ENCODE data around the gene TNC.
"Not testable (repeated sequence)": the region's sequence is repeated elsewhere in the genome, so short reads cannot be mapped to it uniquely, and the experiment has no call there.

The TNC gene

DNA sequence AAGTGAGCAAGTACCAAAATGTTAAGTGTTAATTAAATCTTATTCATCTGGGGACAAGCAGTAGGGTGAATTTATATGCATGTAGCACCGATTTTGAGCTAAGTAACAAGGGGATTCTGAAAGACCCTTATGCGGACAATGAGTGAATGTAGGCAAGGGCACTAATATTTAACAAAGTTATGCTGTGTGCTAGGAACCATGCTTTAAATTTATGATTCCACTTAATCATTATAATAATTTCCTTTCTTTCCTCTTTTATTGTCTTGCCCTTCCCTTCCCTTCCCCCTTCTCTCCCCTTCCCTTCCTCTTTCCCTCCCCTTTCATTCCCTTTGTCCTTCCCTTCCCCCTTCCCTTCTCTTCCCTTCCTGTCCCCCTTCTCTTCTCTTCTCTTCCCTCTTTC, 25.7 kb upstream of the TNC start:
- DNase-seq (ENCODE audit: low spot score) = no peak
- Mint-ChIP-seq H3K27me3 (ENCODE audit: low read depth) (peaks cover 16% of the 10 kb centered on the region), H3K4me3 (no peak overlapping the region), H3K27ac (no peak overlapping the region), H3K9me3 (peaks cover 9% of the 10 kb centered on the region), H3K4me1 (ENCODE audit: low read depth) (peaks cover 23% of the 10 kb centered on the region), H3K36me3 (ENCODE audit: low read depth) (peaks cover 3% of the 10 kb centered on the region)

DNA sequence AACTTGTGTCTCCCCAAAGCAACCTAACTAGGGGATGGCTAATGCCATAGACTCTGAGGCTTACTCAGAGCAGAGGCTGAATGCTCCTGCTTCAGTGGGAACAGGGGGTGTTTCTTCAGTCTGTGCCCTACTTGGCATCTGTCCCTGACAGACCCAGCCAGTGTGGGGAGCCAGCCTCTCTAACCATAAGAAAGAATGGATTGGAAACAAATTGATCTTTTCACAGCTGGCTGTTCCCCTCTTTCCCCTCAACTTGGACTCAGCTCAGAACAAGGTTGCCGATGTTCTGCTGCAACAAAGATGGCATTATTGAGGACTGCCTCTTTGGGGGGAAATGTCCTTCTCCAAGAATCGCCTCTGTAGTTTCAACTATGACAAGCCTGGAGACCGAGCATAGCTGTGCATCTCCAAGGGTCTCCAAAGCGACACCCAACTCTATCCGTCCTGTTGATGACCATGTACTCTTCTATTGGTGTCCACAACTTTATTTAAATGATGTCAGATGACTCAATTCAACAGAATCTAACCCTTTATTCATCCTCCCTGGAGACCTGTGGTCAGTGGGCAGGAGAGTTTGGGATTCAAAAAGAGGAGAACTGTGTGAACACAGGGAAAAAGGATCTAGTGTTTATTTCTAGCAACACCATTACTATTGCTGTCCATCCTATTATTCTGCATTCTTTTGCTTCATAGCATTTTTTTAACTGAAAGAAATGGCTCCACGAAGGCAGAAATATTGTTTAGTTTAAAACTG, 24.7 kb upstream of the TNC start:
- Mint-ChIP-seq H3K27ac (peak overlapping the region; percentile 29), H3K27me3 (ENCODE audit: low read depth) (peaks cover 16% of the 10 kb centered on the region), H3K36me3 (ENCODE audit: low read depth) (peaks cover 3% of the 10 kb centered on the region), H3K4me3 (peak overlapping the region; percentile 50), H3K9me3 (peaks cover 9% of the 10 kb centered on the region), H3K4me1 (ENCODE audit: low read depth) (peaks cover 23% of the 10 kb centered on the region)
- DNase-seq (ENCODE audit: low spot score) = no peak

GRCh38 chr9:115142090-115142489, 24.1 kb upstream of the TNC start:
- peaks cover 16% of the 10 kb centered on the region for H3K27me3 Mint-ChIP-seq (ENCODE audit: low read depth)

DNA sequence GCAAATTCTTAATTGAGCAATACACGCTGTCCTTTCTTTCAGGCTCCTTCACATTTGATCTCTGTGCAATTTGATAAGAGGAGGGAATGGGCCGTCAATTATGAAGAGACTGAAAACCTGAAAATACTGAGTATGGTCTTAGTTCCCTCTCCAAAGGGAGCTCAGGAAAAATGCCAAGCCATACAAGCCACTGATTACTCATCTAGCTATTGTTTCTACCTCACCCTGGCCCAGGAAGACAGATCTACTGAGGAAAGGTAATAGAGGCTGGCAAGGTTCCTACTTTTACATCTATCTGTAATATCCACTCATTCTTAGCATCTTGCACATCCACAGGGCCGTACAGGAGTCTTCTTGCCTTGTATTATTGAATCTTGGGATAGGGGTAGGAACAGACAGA, 23.7 kb upstream of the TNC start:
- Mint-ChIP-seq H3K27ac (peak overlapping the region; percentile 29), H3K27me3 (ENCODE audit: low read depth) (peaks cover 21% of the 10 kb centered on the region), H3K9me3 (peaks cover 9% of the 10 kb centered on the region), H3K36me3 (ENCODE audit: low read depth) (peaks cover 3% of the 10 kb centered on the region), H3K4me3 (peak overlapping the region; percentile 28), H3K4me1 (ENCODE audit: low read depth) (peaks cover 23% of the 10 kb centered on the region)
- no peak for DNase-seq (ENCODE audit: low spot score)

More at GRCh38 chr9:115142090-115142489, 24.1 kb upstream of the TNC start:
- peaks cover 3% of the 10 kb centered on the region for H3K36me3 Mint-ChIP-seq (ENCODE audit: low read depth)
- peaks cover 9% of the 10 kb centered on the region for H3K9me3 Mint-ChIP-seq
- H3K4me3 Mint-ChIP-seq = peak overlapping the region; percentile 50
- H3K4me1 Mint-ChIP-seq (ENCODE audit: low read depth) = peaks cover 23% of the 10 kb centered on the region
- H3K27ac Mint-ChIP-seq = peak overlapping the region; percentile 29
- no peak for DNase-seq (ENCODE audit: low spot score)

GRCh38 chr9:115138151-115138550, 20.2 kb upstream of the TNC start:
- peaks cover 9% of the 10 kb centered on the region for H3K9me3 Mint-ChIP-seq
- no peak overlapping the region for H3K27ac Mint-ChIP-seq
- no peak for DNase-seq (ENCODE audit: low spot score)
- no peak overlapping the region for H3K4me3 Mint-ChIP-seq
- H3K36me3 Mint-ChIP-seq (ENCODE audit: low read depth) = peaks cover 3% of the 10 kb centered on the region
- peaks cover 20% of the 10 kb centered on the region for H3K4me1 Mint-ChIP-seq (ENCODE audit: low read depth)
- peaks cover 15% of the 10 kb centered on the region for H3K27me3 Mint-ChIP-seq (ENCODE audit: low read depth)

- peaks cover 3% of the 10 kb centered on the region for H3K36me3 Mint-ChIP-seq (ENCODE audit: low read depth)
- peaks cover 9% of the 10 kb centered on the region for H3K9me3 Mint-ChIP-seq
- peaks cover 11% of the 10 kb centered on the region for H3K27me3 Mint-ChIP-seq (ENCODE audit: low read depth)
- H3K27ac Mint-ChIP-seq = no peak overlapping the region
- DNase-seq (ENCODE audit: low spot score) = no peak
- no peak overlapping the region for H3K4me3 Mint-ChIP-seq
- H3K4me1 Mint-ChIP-seq (ENCODE audit: low read depth) = peaks cover 16% of the 10 kb centered on the region
These were observed 19.6 kb upstream of the TNC start for GRCh38 chr9:115137526-115137925.

DNA sequence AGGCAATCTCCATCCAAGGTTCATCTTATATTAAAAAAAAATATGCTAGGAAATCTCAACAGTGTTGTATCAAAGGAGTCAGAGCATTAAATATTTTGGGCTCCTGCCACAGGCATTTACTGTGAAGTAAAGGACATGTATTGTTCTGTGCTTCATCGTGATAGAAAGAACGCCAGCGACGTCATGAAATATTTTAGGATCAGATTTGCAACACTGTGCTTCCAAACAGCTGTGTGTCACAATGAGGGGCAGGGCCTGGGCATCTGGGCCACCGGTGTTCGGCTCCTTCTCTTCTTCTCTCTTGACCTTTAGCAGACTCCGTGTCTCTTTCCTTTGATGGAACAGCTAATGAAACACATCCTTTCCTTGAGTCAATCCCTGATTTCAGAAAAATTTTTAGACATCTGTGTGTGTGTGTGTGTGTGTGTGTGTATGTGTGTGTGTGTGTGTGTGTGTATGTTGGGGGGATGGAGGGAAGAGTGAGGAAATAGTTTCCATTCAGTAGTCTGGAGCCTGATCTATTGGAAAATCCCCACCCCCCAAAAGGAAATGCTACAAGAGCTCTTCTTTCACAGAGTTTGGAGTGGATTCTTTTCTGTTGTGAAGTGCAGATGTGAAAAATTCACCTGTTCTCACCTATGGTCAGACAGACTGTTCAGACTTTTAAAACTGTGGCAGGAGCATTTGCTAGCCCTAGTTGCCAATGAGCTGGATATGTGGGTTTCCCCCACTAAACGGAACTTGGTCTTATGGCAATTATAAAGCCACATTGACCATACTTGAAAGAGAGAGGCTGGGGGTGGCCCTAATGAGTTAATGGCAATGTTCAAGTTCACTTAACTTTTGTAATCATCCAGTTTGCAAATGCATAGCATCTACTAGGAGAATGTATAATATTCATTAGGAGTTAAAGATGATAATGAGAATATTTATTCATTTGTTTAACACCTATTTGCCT, 18.1 kb upstream of the TNC start:
- H3K4me1 Mint-ChIP-seq (ENCODE audit: low read depth) = peaks cover 2% of the 10 kb centered on the region

DNA sequence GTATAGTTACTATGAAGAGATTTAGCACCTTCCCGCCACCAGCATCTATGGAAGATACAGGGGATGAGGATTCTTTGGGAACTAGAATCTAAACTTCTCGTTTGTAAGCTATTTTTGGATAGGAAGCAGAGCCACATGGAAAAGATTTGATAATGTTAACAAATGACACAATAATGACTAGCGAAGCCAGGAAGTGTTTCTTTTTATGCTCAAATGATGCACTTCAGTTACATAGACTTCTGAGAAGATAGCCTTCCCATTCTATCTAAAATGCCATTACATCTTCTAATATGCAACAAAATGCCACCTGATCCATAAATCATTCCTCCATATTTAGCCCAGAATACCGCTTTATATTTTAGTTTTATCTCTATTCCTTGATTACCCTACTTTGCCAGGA, 17.0 kb upstream of the TNC start:
- no peak for DNase-seq (ENCODE audit: low spot score)
- no peak overlapping the region for H3K4me3 Mint-ChIP-seq
- H3K36me3 Mint-ChIP-seq (ENCODE audit: low read depth) = no peaks in the 10 kb centered on the region
- peaks cover 5% of the 10 kb centered on the region for H3K27me3 Mint-ChIP-seq (ENCODE audit: low read depth)
- H3K27ac Mint-ChIP-seq = no peak overlapping the region
- no peaks in the 10 kb centered on the region for H3K9me3 Mint-ChIP-seq
- no peaks in the 10 kb centered on the region for H3K4me1 Mint-ChIP-seq (ENCODE audit: low read depth)

More for the DNA sequence above, 18.1 kb upstream of the TNC start:
- DNase-seq (ENCODE audit: low spot score) = no peak
- H3K4me3 Mint-ChIP-seq = no peak overlapping the region
- peaks cover 3% of the 10 kb centered on the region for H3K9me3 Mint-ChIP-seq
- H3K36me3 Mint-ChIP-seq (ENCODE audit: low read depth) = no peaks in the 10 kb centered on the region
- H3K27me3 Mint-ChIP-seq (ENCODE audit: low read depth) = peaks cover 7% of the 10 kb centered on the region
- H3K27ac Mint-ChIP-seq = no peak overlapping the region

DNA sequence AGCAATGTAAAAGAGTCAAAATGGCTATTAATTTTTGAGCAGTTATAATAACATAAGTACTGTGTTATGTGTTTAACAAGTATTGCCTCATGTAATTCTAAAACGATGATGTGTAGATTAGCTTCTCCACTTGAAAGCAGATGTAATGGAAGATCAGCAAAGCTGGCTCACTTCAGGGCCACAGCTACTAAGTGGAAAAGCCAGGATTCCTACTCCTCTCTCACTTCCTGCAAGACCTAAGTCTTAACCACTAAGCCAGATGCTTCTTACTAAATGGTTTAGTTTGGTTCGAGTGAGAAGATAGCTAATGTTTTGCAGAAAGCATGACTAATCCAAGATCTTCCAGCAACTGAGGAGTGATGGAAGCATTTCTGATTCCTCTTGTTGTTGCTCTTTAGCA, 15.7 kb upstream of the TNC start:
- H3K36me3 Mint-ChIP-seq (ENCODE audit: low read depth) = no peaks in the 10 kb centered on the region
- DNase-seq (ENCODE audit: low spot score) = no peak
- H3K4me3 Mint-ChIP-seq = no peak overlapping the region
- H3K9me3 Mint-ChIP-seq = no peaks in the 10 kb centered on the region
- H3K27me3 Mint-ChIP-seq (ENCODE audit: low read depth) = peaks cover 5% of the 10 kb centered on the region
- H3K4me1 Mint-ChIP-seq (ENCODE audit: low read depth) = no peaks in the 10 kb centered on the region
- no peak overlapping the region for H3K27ac Mint-ChIP-seq

GRCh38 chr9:115132648-115133047, 14.7 kb upstream of the TNC start:
- no peak overlapping the region for H3K27ac Mint-ChIP-seq
- no peaks in the 10 kb centered on the region for H3K36me3 Mint-ChIP-seq (ENCODE audit: low read depth)
- no peak overlapping the region for H3K4me3 Mint-ChIP-seq
- H3K4me1 Mint-ChIP-seq (ENCODE audit: low read depth) = no peaks in the 10 kb centered on the region
- no peaks in the 10 kb centered on the region for H3K9me3 Mint-ChIP-seq
- DNase-seq (ENCODE audit: low spot score) = no peak
- H3K27me3 Mint-ChIP-seq (ENCODE audit: low read depth) = peaks cover 5% of the 10 kb centered on the region

- H3K9me3 Mint-ChIP-seq = no peaks in the 10 kb centered on the region
- no peak overlapping the region for H3K4me3 Mint-ChIP-seq
- DNase-seq (ENCODE audit: low spot score) = no peak
- H3K36me3 Mint-ChIP-seq (ENCODE audit: low read depth) = no peaks in the 10 kb centered on the region
- no peak overlapping the region for H3K27ac Mint-ChIP-seq
- H3K4me1 Mint-ChIP-seq (ENCODE audit: low read depth) = no peaks in the 10 kb centered on the region
- H3K27me3 Mint-ChIP-seq (ENCODE audit: low read depth) = no peaks in the 10 kb centered on the region
These were observed 12.2 kb upstream of the TNC start for GRCh38 chr9:115130176-115130575.

- H3K4me3 Mint-ChIP-seq; H3K4me1 Mint-ChIP-seq (ENCODE audit: low read depth); DNase-seq (ENCODE audit: low spot score); H3K27ac Mint-ChIP-seq; H3K27me3 Mint-ChIP-seq (ENCODE audit: low read depth); H3K36me3 Mint-ChIP-seq (ENCODE audit: low read depth); H3K9me3 Mint-ChIP-seq: not testable (repeated sequence)
These were observed 10.8 kb upstream of the TNC start for GRCh38 chr9:115128726-115129125.

- Mint-ChIP-seq H3K27ac (no peak overlapping the region), H3K9me3 (no peaks in the 10 kb centered on the region), H3K4me1 (ENCODE audit: low read depth) (no peaks in the 10 kb centered on the region), H3K4me3 (no peak overlapping the region), H3K36me3 (ENCODE audit: low read depth) (no peaks in the 10 kb centered on the region), H3K27me3 (ENCODE audit: low read depth) (peaks cover 6% of the 10 kb centered on the region)
- no peak for DNase-seq (ENCODE audit: low spot score)
These were observed 9.3 kb upstream of the TNC start for GRCh38 chr9:115127191-115127817.

GRCh38 chr9:115126404-115126803, 8.4 kb upstream of the TNC start:
- no peaks in the 10 kb centered on the region for H3K4me1 Mint-ChIP-seq (ENCODE audit: low read depth)
- DNase-seq (ENCODE audit: low spot score) = no peak
- H3K9me3 Mint-ChIP-seq = no peaks in the 10 kb centered on the region
- H3K4me3 Mint-ChIP-seq = no peak overlapping the region
- H3K27me3 Mint-ChIP-seq (ENCODE audit: low read depth) = peaks cover 6% of the 10 kb centered on the region
- no peaks in the 10 kb centered on the region for H3K36me3 Mint-ChIP-seq (ENCODE audit: low read depth)
- no peak overlapping the region for H3K27ac Mint-ChIP-seq
